Activated naive CD4-positive, alpha-beta T cell (primary cell): ENCODE measurements around the gene BIRC2.
"Not testable (repeated sequence)": the region's sequence is repeated elsewhere in the genome, so short reads cannot be mapped to it uniquely, and the experiment has no call there.

Experiments used
- DNase-seq, 4 experiments: peaks; one replicate each; lab custom pipeline; 2025; lab: John Stamatoyannopoulos, UW

The BIRC2 gene

GRCh38 chr11:102323542-102324251, 23.3 kb upstream of the BIRC2 start:
- DNase-seq = no peak

DNA sequence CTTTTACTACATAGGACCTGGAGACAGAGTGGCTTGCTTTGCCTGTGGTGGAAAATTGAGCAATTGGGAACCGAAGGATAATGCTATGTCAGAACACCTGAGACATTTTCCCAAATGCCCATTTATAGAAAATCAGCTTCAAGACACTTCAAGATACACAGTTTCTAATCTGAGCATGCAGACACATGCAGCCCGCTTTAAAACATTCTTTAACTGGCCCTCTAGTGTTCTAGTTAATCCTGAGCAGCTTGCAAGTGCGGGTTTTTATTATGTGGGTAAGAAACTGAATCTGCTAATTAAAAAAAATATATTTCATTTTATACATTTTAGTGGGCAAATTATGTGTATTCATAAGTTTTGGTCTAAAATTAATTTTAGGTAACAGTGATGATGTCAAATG, 21.9 kb upstream of the BIRC2 start:
- DNase-seq = no peak

DNA sequence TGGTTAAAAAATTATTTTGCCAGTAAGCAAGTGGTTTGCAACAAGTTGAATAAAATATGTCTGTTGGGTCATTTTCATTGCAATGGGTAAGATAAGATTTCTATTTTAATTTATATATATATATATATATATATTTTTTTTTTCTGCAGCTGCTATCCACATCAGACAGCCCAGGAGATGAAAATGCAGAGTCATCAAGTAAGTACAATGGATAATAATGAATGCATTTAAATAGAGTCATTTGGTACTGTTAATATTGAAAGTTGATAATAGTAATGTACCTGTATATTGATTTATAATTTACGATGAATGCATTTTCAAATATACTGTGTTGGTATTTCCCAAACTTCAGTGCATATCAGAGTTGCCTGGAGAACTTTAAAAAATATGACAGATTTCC, 18.3 kb upstream of the BIRC2 start:
- DNase-seq = no peak

DNA sequence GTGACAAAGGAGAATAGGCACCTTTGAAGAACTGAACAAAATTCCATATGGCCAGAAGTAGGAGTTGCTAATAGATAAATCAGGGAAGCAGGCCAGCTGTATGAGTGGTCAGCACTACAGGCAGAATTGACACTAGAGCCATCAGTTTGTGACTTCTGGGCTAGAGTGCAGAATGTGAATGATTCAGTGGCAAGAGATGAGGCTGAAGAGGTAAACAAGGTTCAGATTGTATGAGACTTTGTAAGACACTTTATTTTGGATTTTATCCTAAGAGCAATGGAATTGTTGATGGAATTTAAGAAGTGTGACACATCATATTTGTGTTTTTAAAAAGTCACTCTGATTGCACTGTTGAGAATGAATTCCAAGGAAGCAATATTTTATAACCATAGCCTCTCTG, 16.8 kb upstream of the BIRC2 start:
- no peak for DNase-seq

DNA sequence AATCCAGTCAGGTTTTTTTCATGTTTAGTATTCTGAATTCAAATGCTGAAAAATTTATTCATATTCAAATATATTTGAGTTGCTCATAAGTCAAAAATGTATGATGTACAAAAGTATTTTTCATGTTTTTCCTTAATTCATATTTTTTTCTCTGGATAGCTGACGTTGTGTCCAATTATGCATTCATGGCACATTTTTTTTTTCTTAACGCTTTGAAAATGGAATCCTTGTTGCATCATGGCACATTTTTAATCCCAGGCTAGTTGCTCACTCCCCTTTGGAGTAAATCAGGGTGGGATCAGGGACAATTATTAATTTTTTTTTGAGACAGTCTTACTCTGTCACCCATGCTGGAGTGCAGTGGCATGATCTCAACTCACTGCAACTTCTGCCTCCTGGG, 15.7 kb upstream of the BIRC2 start:
- no peak for DNase-seq

DNA sequence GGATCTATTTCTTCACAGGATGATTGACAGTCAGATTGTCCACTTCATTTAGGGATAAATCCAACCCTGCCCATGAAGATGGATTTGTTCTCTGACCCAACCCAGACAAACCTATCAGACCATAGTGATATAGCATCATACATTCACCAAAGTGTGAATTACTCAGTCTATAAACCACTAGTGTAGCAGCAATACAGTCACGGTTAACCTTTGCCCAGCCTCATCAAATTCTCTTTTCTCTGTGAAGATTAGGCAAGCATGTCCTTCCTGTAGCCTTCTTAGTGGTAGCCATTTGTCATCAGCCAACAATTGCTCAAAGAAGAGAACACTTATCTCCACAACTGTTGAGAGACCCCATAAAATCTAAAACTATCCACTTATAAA, 14.4 kb upstream of the BIRC2 start:
- DNase-seq = no peak

DNA sequence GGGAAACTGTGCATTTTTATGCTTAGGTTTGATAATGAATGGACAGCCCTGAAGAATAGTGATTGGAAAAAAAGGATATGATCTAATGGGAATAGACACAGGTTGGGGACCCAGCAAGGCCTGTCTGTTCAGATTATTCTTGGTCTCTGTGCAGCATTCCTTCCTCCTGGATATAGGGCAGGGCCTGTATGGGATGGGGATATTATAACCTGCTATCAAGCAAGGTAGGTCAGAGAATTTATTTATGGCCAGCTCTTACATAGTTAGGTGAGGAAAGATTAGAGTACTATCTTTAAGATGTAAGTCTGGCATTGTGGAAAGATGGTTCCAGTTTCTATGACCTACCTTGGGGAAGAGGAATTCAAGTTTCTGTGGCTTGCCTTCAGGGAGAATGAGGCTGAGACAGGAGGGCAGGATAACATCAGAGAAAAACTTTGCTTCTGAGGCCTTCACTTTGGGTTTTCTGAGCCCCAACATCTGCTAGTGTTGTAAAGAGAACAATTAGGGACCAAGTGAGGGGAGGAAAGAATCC, 8.5 kb upstream of the BIRC2 start:
- DNase-seq = no peak

DNA sequence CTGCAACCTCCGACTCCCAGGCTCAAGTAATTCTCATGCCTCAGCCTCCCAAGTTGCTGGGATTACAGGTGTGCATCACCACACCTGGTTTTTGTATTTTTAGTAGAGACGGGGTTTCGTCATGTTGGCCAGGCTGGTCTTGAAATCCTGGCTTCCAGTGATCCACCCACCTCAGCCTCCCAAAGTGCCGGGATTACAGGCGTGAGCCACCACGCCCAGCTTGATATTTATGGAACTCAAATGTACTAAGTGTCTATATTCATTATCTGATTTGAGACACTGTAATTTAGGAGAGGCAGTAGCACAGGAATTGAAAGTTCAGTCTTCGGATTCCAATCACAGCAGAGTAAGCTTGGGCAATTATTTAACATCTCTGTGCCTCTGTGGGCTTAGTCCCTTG, 5.7 kb upstream of the BIRC2 start:
- DNase-seq = not testable (repeated sequence)

DNA sequence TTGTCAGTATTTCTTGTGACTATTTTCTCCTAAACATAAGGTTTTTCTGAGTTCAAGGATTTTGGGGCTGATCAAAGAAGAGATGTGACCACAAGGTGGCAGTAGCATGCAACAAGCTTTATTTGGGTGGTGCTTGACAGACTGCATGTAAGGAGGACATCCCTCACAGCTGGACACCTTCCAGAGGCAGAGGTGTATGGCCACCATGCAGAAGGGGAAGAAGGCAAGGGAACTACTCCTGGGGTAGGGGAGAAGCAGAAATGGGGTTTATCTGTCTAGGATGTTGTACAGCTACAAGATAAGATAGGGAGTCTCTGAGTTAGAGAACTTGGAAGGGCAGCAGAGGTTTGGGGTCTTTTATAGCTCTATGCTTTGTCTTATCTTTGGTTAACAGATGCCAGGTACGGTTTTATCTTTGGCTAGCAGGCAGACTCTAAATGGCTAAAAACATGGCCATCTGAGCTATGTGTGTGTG, 5.1 kb upstream of the BIRC2 start:
- DNase-seq = peak in 3 of 4 experiments; percentile 8 to 43 (median 42)

DNA sequence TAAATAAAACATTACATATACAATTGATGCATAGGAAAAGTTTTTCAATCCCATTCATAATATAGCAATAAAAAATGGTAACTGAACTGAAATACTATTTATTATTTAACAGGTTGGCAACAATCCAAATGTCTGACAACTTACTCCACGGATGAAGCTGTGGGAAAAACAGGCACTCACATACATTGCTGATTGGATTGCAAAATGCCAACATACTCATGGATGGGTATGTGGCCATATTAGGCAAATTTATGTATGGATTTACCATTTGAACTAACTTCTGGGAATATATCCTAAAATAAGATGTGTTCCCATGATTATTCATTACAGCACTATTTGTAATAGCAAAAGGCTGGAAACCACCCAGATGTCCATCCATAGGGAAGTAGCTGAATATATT, 3.2 kb upstream of the BIRC2 start:
- no peak for DNase-seq

- DNase-seq = no peak
Observed at GRCh38 chr11:102345904-102346303, 1.1 kb upstream of the BIRC2 start.

GRCh38 chr11:102346456-102346747, 612 bp upstream of the BIRC2 start:
- no peak for DNase-seq

DNA sequence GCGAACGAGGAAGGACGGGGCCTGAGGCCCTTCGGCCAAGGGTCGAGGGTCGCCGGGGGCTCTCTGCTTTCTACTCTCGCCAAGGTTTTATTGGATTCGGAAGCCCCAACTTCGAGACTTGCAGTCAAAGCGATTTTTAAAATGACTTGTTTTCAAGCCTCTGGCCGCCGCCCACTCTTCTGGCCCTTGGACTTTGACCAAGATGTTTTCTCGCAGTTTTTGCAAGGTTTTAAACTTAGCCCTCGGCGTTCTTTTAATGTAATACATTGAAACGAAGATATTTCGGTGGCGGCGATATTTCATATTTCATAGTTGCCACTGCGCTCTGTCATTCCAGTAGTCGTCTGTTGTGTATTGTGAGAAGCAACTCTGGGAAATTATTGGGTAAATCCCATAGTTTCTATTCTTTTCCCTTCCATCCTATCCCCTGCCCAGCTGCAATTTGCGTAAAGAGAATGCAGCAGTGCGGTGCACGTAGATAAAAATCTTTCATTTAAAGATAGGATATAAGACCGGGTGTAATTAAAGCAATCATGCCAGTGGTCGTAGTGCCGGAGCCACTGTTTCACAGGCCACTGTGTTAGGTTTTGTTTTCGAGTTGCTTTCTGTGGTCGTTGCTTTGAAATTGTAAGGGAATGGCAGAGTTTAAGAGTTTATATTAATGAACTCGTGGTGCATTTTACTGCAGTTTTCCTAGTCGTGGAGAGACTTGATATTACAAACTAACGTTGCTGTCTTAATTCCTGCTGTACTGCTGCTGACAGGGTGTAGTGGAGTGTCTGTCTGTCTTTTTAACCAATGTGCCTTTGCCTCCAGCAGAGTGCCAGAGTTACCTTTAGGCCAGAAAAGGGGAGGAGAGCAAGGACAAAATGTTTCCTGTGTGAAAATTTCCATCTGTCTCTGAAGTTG, 702 bp downstream of the BIRC2 start:
- no peak for DNase-seq

GRCh38 chr11:102357116-102357515, 10.1 kb downstream of the BIRC2 start:
- DNase-seq = no peak

DNA sequence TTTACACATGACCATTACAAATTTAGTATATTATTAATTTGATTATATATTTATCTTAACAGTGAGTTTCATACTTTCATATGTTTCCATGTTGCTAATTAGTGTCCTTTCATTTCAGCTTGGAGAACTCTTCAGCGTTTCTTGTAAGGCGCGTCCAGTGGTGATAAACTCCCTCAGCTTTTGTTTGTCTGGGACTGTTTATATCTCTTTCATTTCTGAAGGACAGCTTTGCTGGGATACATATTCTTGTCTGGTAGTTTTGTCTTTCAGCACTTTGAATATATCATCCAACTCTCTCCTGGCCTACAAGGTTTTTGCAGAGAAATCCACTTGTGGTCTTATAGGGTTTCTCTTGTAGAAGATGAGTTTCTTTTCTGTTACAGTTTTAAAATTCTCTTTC, 12.4 kb downstream of the BIRC2 start:
- no peak for DNase-seq

- peak in 1 of 4 experiments; percentile 20 for DNase-seq
Observed at GRCh38 chr11:102360681-102361080, 13.7 kb downstream of the BIRC2 start.

DNA sequence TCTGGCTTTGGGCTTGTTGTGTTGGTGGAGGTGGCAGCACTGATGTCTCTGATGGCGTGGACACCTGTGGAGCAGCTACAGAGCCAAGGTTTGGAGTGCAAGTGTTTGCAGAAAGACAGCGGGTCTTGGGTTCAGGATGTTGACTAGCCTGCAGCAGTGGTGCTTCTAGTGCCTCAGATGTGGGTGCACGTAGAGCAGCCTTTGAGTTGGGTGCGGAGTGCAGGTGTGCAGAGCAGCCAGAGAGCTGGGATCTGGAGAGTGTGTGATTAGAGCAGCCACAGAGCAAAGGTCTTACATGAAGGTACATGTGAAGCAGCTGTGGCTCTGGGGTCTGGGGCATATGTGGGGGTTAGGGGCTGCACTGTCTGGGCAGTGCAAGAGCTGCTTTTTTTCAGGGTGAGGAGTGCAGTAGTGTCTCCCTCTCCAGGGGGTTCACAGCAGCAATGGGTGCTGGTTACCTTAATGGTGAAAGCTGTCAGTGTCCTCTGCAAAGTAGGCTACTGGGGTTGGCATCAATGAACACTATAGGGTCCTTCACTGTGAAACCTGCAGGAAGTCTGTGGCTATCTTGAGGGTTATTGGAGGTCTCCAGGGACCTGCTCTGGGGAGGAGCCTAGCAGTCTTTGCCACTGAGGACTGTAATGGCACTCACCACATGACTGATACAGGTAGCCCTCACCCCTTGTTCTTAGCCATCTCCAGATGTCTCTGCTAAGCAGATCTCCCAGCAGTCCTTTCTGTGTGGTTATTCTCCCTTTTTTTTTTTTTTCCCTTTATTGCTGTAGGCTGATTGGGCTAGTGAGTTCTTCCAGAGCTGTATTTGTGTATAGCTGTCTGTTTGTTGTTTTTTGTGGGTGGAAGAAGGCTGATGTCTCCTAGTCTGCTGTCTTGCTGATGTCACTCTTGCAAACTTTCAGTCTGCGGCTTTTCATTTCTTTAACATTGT, 14.3 kb downstream of the BIRC2 start:
- DNase-seq = peak in 2 of 4 experiments; percentile 27 to 47

- no peak for DNase-seq
Observed at GRCh38 chr11:102364991-102365390, 18.0 kb downstream of the BIRC2 start.

DNA sequence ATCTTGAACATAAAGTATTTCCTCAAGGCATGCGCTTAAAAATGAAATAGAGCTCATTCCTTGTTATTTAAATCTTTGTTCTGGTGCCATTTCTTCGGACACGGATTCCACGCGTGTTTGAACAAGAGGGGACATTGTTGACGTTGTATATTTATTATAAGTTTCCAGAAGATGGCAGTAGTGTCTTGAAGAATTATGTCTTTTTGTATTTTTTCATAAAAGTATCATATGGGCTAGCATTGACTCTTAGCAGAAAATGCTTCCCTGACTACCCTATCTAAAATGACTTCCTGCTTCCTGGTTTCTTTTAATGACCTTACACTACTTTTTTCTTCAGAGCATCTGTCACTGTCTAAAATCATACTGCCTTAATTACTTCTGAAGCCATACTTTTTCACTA, 20.4 kb downstream of the BIRC2 start:
- no peak for DNase-seq

GRCh38 chr11:102368472-102368871, 21.5 kb downstream of the BIRC2 start:
- DNase-seq = no peak

- not testable (repeated sequence) for DNase-seq
Observed at GRCh38 chr11:102374633-102375424, 27.8 kb downstream of the BIRC2 start.
